NCI-H2196 treated with DMSO at 0.1 percent for 48 hours (cell line): ENCODE results near the gene TCF7.

ENCODE experiments used
- DNase-seq: peaks from one replicate; lab custom pipeline; 2025; ENCODE audit not compliant: unreplicated experiment; lab: John Stamatoyannopoulos, UW

TCF7 gene

DNA sequence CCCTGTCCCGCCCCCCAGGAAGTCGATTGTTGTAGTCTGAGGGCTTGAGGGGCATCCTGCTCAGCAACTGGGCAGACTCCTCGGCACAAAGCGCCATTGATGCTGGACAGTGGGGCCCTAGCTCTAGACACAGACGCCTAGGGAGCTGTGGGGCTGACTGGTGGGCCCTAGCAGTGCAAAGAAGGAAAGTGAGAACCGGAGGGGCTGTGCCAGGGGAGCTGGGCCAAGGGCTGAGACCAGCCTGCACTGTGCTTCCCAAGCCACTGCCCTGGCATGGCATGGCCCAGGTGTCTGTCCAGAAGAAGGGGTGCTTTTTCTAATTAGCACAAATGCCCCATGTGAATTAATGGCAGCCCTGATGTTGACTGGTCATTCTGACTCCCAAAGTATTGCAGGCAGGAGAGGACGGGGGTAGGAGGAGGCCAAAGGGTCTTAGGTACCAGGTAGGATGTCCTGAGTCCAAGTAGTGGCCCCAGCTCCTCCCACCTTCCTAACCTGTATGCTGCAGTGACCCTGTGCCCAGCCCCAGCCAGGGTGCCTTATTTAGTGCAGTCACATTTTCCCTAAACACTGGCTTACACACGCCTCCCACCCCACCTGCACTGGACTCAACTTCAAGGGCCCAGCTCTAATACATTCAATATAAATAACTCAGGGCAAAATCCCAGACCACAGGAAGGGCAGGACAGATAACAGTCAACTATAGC is 15.9 kb downstream of the TCF7 start:
- DNase-seq, result no peak

DNA sequence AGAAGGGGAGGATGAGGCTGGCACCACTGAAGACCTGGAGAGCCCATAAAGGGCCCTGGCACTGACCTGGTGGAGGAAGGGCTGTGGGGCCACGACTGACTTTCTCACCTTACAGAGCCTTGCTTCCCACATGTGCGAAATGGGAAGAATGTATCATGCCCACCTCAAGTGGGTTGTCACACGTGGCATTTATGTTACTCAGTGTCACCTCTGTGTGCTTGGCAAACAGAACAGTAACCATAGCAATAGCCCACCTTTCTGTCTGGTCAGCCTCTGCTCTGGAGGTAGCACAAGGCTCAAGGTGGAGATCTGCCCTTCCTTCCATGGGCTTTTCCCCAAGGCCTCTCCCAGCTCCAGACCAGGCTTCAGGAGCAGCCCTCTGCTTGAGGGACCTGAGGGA is 16.7 kb downstream of the TCF7 start:
- no peak for DNase-seq

DNA sequence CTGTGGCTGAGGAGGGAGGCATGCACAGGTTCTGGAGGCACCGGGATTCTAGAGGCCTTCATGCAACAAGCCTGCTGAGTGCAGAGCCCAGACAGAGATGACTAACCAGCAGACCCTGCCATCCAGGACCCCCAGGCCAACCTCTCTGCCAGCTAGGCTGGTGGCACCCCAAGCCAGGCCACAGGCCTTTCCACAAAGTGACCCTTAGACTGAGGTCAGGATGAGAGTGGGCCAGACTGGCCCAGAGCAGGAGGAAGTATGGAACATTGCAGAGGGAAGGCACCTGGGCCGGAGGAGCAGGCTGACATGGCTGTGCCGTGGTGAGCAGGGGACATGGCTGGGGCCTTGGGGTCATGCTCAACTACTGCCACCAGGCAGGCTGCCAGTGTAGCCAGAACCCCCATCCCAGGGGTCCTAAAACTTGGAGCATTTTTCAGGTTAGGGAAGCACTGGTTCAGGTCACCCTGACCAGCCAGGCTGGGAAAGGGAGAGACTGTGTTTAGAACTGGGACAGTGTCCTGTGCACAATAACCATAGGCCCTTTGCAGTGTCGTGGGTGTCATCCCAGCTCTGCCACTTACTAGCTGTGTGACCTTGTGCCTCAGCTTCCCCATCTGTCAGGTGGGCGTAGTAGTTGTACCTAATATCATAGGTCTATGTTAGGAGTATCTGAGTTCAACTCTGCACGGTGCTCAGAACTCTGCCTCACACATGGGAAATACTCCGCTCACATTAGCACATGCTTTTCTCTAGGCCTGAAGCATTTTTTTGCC is 17.3 kb downstream of the TCF7 start:
- no peak for DNase-seq

DNA sequence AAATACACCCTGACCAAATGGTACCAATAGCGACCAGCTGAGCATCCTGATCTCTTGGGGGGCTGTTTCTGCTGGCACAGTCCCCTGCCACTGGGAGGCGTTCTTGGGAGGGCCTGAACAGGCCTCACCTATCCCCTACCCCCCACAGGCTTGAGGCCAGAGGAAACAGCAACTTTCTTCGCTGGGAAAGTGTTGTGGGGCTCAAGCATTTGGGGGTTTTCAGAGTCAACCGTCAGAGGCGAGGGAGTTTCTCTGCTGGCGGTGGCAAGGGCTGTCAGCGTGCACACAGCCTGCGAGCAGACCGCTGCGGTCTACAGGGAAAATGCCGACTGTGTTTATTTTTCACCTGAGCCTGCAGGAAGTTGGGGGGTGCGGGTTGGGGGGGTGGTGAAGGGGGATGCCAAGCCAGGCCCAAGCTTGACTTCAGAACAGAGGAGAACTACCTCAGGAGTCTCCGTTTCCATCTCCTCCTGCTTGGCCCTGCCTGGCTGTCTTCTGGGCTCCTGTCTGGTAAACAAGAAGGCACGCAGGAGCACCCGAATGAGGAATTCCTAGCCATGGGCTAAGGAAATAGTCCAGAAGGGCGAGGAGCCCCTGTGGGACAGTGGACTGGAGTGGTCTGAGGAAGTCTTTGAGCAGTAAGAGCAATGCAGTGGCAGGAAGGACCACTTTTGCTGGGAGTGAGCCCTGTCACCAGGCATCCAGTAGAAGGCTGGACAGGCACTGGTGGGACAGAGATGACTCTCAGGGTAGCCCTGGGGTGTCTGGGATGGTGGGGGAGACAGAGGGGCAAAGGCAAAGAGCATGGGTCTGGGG is 18.1 kb downstream of the TCF7 start:
- DNase-seq, result no peak

DNA sequence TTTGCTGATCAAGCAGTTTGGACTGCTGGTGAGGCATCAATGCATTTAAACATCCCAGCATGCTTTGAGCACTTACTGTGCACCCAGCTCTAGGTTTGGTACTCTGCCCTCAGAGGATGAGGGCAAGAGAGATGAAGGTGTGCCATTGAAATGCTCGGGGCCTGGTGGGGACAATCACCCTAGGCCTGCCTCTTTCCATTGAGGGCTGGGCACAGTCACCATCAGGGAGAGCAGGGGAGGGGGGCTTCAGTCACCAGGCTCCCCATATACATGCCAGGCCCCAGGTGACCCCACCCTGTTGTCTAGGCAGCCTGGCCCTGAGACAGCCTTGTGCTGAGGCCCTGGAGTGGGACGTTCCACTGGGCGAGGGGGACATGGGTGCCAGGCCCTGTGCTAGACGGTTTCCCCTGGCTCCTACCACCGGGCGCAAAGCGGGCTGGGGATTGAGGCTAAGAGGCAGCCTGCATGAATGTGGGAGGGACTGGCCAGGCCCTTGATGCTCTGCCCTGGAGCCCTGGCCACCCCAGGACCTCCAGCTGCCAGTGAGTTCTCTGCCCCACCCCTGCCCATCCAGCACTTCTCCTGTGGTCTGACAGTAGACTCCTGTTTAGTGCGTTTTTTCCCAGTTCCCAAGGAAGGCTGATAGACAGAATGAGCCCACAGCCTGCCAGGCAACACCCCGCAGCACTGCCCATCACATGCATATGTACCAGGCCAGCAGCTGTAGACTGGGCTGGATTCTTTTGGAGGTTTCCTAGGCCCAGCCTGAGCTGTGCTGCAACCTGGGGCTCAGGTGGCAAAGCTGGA is 18.9 kb downstream of the TCF7 start:
- DNase-seq, result no peak

DNA sequence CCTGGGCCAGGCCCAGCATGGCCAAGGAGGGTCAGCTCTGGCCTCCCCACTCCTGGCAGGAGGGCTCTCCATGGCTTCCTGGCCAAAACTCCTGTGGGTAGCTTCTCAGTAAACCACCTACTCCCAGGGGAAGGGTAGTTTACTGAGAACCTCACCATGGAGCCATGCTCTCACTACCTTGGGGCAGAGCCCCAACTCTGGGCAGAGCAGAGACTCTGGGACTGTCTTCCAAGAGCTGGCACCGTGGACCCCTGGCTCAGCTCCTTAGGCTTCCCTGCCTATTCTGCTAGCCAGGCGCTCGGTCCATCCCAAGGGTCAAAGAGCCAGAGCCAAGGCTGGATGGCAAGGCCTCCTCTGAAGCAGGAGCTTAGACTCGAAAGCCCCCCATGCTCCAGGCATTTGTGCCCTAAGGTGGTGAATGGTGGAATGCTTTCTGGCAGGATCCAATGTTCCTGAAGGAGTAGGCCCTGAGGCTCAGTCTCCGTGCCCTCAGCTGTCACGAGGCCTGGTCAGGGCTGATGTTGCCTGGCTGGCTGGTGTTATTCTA is 19.6 kb downstream of the TCF7 start:
- no peak for DNase-seq

DNA sequence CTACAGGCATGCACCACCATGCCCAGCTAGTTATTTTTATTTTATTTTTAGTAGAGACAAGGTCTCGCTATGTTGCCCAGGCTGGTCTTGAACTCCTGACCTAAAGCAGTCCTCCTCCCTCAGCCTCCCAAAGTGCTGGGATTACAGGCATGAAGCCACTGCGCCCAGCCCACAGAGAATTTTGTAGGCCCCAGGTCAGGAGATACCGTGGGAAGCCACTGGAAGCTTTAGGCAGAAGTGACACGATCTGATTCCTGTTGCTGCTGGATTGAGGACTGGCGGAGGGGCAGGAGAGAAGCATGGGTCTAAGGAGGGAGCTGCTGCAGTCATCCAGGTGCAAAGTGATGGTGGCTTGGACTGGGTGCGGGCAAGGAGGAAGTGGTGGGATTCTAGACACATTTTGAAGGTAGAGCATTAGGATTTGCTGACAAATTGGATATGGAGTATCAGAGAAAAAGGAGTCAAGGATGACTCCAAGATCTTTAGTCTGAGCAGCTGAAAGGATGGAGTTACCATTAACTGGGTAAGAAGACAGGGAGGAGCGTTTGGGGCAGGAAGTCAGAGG is 20.7 kb downstream of the TCF7 start:
- no peak for DNase-seq

DNA sequence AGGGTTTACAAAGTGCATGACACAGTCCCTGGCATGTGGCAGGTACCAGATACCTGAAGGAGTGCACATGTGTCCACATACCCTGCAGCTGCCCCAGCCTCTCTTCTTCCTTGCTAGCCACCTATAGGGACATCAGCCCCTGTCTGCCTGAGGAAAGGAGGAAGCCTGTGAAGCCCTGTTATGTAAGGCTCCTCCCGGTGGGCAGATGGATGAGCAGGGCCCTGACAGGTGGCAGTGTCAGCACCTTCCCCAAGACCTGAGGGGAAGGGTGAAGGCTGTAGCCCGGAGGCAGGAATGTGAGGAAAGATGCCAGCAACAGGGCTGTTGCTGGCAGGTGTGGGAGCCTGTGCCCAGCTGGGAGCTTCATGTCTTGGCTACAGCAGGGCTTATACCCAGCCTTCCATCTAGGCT is 21.7 kb downstream of the TCF7 start:
- DNase-seq, result no peak

DNA sequence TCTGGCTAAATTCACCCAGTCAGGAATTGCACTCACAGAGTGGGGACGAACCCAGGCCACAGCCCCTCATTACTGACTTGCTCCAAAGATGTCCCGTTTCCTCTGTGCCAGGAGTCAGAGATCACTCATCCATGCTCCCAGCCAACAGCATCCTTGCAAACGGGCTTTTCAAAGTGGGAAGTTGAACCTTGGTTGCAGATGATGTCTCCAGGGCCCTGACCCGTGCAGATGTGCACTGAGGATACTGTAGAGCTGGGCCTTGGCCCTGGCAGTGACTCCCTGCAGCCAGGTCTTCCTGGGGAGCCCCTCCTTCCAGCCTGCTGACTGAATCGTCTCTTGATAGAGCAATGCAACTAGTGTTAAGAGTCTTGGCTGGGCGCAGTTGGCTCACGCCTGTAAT is 22.3 kb downstream of the TCF7 start:
- DNase-seq, result no peak

DNA sequence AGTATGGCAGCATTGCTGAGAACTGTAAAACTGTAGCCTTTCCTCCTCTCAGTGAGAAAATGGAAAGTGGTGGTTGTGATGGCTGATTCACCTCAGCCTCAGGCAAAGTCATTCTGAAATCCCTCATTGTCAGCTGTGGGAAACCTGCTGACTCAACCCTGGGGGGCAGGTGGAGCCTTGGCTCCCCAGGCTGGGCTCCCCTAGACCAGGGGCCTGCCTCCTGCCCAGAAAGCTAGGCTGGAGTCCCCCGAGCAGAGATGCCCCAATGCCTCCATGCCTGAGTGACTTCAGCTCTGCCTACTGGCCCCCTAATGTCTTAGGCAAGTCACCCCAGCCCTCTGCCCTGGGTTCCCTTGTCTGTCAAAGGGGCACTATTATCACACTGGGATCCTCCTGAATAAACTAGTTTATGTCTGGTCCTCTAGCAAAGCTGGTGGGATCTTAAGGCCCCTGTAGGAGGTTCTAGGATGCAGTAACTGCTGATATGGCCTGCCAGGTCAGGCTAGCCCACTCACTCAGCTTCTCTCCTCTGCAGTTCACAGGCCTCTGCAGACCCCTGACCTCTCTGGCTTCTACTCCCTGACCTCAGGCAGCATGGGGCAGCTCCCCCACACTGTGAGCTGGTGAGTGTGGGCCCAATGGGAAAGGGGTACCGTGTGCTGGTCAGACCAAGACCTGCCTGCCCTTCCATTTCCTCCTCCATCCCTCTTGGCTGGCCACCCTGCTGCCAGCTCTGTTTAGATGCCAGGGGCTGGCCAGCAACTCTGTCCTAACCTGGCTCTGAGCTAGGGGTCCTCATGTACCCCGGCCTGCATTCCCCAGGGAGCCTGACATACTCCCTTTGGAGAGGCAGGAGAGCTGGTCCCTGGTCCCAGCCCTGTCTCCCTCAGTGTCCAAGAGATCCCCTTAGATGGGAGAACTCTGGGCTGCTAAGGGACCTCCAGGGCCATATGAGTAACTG is 24.2 kb downstream of the TCF7 start:
- no peak for DNase-seq

DNA sequence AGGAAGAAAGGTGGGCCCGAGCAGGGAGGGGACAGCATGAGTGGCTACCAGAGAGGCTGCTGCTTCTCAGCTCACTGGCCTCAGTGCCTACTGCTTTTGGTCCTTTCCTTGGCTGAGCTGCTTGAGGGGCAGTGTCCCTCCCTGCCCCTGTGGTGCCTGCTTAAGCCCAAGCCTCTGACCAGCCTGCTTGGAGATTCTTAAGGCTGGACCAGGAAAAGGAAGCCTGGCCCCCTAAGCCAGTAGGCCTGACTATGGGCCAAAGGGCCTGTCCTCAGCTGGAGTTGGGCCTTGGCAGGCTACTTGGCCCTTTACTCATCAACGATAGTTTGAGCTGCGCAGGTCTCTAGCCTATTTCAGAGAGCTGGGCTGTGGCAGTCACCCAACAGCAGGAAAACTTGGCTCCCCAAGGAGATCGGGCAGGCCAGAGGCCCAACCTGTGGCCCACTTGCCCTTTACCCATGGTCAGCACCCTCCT is 24.9 kb downstream of the TCF7 start:
- DNase-seq, result no peak

DNA sequence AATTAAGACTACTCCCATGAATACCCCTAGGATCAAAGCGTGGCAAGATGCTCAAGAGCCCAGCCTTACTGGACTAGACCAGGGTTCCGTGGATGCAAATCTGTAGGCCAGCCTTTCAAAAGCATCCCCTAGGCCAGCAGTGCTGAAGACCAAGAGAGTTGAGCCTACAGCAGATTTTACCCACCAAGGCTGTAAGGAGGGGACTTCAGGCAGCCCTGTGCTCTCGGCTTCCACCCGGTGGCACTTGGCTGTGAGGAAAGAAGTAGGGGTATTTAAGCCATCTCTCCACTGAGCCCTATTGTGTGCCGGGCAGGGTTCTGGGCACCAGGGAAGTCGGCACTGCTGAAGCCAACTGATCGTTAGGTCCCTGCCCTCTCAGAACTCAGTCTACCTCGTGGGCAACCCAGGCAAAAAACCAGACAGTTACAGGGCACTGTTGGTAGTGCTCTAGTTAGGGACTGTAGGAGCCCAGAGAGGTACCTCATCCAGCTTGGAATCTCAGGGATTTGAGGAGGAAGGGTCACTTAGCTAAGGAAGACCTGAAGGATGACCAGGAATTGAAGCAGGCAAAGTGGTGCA is 25.5 kb downstream of the TCF7 start:
- no peak for DNase-seq

DNA sequence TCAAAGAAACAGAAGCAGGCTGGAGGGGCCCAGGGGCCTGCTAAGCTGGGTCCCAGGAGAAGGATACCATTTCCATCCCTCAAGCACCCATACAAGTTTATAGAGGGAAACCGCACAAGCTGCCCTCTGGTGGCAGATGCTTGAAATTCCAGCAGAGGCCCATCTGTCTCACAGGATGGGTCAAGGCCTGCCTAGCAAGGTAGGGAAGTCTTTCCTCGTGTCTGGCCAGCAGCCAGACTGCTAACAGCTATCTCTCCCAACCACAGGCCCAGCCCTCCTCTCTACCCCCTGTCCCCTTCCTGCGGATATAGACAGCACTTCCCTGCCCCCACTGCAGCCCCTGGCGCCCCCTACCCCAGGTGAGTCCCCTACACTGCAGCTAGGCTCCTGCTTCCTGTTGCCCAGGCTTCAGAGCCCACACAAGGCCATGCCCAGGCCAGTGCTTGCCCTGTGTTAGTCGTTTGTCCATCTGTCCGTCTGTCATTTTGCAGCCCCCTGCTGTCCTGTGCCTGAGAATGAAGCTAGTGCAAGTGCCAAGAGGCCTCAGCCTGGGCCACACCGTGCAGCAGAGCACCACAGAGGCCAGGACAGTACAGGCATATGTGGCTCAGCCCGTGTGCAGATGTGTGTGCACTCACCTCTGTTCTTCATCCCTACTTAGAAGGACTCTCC is 26.2 kb downstream of the TCF7 start:
- DNase-seq, result peak; percentile 51

DNA sequence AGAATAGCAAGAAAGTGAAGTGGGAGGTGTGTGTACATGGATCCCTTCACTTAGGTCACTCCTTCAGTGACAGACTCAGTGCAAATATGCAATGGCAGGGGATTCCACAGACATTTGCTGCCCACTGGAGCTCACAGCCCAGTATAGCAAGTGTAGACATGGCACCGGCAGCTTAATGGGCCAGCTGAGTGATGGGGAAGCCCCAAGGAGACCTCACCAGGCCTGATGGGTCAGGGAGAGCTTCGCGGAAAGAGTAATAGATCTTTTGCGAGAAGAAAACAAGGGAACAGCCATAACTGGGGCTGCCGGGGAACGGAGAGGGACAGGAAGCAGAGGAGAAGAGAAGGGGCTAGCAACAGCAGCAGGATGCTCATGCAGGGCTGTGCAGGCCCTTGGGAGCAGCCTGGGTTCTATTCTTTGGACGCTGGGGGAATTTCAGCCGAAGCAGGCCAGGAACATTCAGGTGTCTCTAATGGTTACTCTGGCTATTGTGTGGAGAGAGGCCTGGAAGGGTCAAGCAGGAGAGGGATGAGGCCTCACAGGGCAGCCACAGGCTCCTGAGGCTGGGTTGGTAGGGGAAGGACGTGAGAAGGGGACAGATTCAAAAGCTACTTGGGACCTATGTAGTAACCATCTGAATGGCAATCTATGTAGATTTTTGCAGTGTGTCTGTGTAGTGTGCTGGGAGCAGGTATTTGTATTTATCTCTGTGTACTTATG is 27.0 kb downstream of the TCF7 start:
- DNase-seq, result no peak

DNA sequence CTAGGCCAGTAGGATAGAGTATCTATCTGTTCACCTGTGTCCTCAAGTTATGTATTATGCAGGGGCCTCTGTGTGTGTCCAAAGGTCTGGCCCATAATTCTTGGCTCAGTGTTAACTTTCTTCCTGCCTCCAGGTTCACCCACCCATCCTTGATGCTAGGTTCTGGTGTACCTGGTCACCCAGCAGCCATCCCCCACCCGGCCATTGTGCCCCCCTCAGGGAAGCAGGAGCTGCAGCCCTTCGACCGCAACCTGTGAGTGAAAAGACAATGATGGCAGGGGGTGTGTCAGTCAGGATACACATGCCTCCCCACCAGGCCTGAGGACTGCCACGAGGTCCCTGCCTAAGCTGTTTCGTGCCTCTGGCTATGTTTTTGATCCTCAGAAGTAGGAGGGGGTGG is 27.6 kb downstream of the TCF7 start:
- DNase-seq, result no peak

DNA sequence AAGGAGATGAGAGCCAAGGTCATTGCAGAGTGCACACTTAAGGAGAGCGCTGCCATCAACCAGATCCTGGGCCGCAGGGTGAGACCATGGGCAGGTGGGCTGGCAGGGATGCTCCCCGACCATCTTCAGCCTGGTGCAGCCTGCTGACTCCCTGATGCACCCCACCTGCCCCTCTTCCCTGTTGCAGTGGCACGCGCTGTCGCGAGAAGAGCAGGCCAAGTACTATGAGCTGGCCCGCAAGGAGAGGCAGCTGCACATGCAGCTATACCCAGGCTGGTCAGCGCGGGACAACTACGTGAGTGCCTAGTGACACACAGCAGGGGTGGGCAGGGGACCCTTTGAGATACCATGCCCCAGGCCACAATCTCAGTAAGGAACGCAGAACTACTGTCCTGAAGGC is 28.3 kb downstream of the TCF7 start:
- DNase-seq, result no peak

DNA sequence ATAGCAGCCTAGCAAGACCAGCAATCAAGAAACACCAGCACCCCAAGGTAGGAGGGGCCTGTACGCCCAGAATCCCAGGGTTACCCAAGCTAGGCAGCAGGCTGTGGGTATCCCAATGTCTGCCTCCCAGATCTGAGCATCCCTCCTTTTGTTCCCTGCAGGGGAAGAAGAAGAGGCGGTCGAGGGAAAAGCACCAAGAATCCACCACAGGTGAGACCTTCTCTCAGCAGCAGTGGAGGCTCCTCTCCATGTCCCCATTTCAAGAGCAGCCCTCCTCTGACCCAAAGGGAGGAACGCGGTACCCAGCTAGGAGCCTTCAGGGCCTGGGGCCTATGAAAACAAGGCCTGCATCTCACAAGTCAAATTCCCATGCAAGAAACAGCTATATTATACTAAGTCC is 28.9 kb downstream of the TCF7 start:
- no peak for DNase-seq
